Tibial artery (tissue), 4 donors: ENCODE results near the gene RPH3AL.
"Not testable (repeated sequence)": the region's sequence is repeated elsewhere in the genome, so short reads cannot be mapped to it uniquely, and the experiment has no call there.

Source experiments
- DNase-seq, 2 donors: peaks; one replicate each; pipeline ENCODE4 v3.0.0-alpha.2; 2019
- H3K27ac ChIP-seq, 2 donors: fragments of 200-600 bp; sonication (generic) in 1 of 2; 1 replicate in 1 of 2; 2 replicates in 1 of 2; pipeline ENCODE4 v1.5.1; 2018 to 2019; ENCODE audit warnings: mild to moderate bottlenecking in 1 of 2
- H3K27me3 ChIP-seq, 2 donors: fragments of 200-600 bp; sonication (generic) in 1 of 2; one replicate each; pipeline versions ENCODE4 v1.5.1 to v1.6.0; 2016 to 2019
- H3K36me3 ChIP-seq, 3 donors: fragments of 200-600 bp; sonication (generic) in 2 of 3; one replicate each; pipeline ENCODE4 v1.5.1; 2016 to 2019; ENCODE audit warnings: mild to moderate bottlenecking in 2 of 3
- H3K4me1 ChIP-seq, 4 donors: fragments of 200-600 bp; sonication (generic) in 2 of 4; 1 replicate in 3 of 4; 2 replicates in 1 of 4; pipeline ENCODE4 v1.5.1; 2016 to 2019
- H3K4me3 ChIP-seq, 2 donors: fragments of 200-600 bp; sonication (generic) in 1 of 2; 1 replicate in 1 of 2; 2 replicates in 1 of 2; pipeline ENCODE4 v1.5.1; 2018 to 2019; ENCODE audit warnings: mild to moderate bottlenecking in 2 of 2
- H3K9me3 ChIP-seq, 3 donors: fragments of 200-600 bp; sonication (generic) in 1 of 3; one replicate each; pipeline ENCODE4 v1.5.1; 2016 to 2019
- CTCF ChIP-seq, 2 experiments: fragments of 200-600 bp in 1 of 2; fragments of 450-650 bp in 1 of 2; IDR thresholded peaks; one replicate each; pipeline ENCODE4 v1.5.1; 2017 to 2019; ENCODE audit warnings: antibody characterized with exemption in 2 of 2, mild to moderate bottlenecking in 1 of 2, moderate library complexity in 1 of 2
- intact Hi-C: fragments of 100-400 bp; cut with DNase I; formaldehyde crosslinking; loops from one replicate; pipeline ENCODE4 v1.15.0; 2023; ENCODE audit warnings: low total_unique reads

The RPH3AL gene

GRCh38 chr17:173166-173911, 179.3 kb downstream of the RPH3AL start:
- no peaks in the 10 kb centered on the region for H3K4me1 ChIP-seq

GRCh38 chr17:172401-172800, 180.2 kb downstream of the RPH3AL start:
- H3K4me3 ChIP-seq = no peak overlapping the region
- TF ChIP-seq CTCF (IDR thresholded peaks at IDR 0.05) = no peak
- intact Hi-C loops = no loop called here
- DNase-seq = no peak
- peaks cover 0 to 37% of the 10 kb centered on the region in 2 donors for H3K27me3 ChIP-seq
- no peaks in the 10 kb centered on the region for H3K4me1 ChIP-seq
- no peaks in the 10 kb centered on the region for H3K9me3 ChIP-seq
- no peaks in the 10 kb centered on the region for H3K36me3 ChIP-seq
- no peak overlapping the region for H3K27ac ChIP-seq

More at GRCh38 chr17:173166-173911, 179.3 kb downstream of the RPH3AL start:
- DNase-seq = no peak
- Histone ChIP-seq H3K4me3 (no peak overlapping the region), H3K27me3 (peaks cover 0 to 46% of the 10 kb centered on the region in 2 donors), H3K9me3 (no peaks in the 10 kb centered on the region), H3K27ac (no peak overlapping the region), H3K36me3 (no peaks in the 10 kb centered on the region)
- intact Hi-C loops = no loop called here
- no peak for TF ChIP-seq CTCF (IDR thresholded peaks at IDR 0.05)

- Histone ChIP-seq H3K4me1 (no peaks in the 10 kb centered on the region), H3K27me3 (peaks cover 0 to 34% of the 10 kb centered on the region in 2 donors), H3K4me3 (no peak overlapping the region), H3K9me3 (no peaks in the 10 kb centered on the region), H3K36me3 (no peaks in the 10 kb centered on the region), H3K27ac (no peak overlapping the region)
- DNase-seq = no peak
- intact Hi-C loops = no loop called here
- TF ChIP-seq CTCF (IDR thresholded peaks at IDR 0.05) = no peak
Measured at GRCh38 chr17:171871-172270, 180.7 kb downstream of the RPH3AL start.

GRCh38 chr17:170130-170670, 182.4 kb downstream of the RPH3AL start:
- intact Hi-C loops = no loop called here

GRCh38 chr17:168614-169013, 184.0 kb downstream of the RPH3AL start:
- DNase-seq, H3K36me3 ChIP-seq, H3K27ac ChIP-seq, H3K9me3 ChIP-seq, intact Hi-C loops, H3K4me3 ChIP-seq, H3K4me1 ChIP-seq: not testable (repeated sequence)
- peaks cover 0 to 24% of the 10 kb centered on the region in 2 donors for H3K27me3 ChIP-seq

More at GRCh38 chr17:170130-170670, 182.4 kb downstream of the RPH3AL start:
- Histone ChIP-seq H3K4me3 (no peak overlapping the region), H3K27ac (no peak overlapping the region), H3K36me3 (no peaks in the 10 kb centered on the region), H3K4me1 (no peaks in the 10 kb centered on the region), H3K27me3 (peaks cover 0 to 22% of the 10 kb centered on the region in 2 donors), H3K9me3 (no peaks in the 10 kb centered on the region)
- DNase-seq = no peak
- TF ChIP-seq CTCF (IDR thresholded peaks at IDR 0.05) = no peak

GRCh38 chr17:165939-166338, 186.7 kb downstream of the RPH3AL start:
- DNase-seq = no peak

More at GRCh38 chr17:165939-166338, 186.7 kb downstream of the RPH3AL start:
- no peak overlapping the region for H3K4me3 ChIP-seq
- no peak for TF ChIP-seq CTCF (IDR thresholded peaks at IDR 0.05)
- intact Hi-C loops = no loop called here
- no peaks in the 10 kb centered on the region for H3K9me3 ChIP-seq
- no peaks in the 10 kb centered on the region for H3K36me3 ChIP-seq
- no peaks in the 10 kb centered on the region for H3K4me1 ChIP-seq
- H3K27ac ChIP-seq = no peak overlapping the region
- peaks cover 0 to 19% of the 10 kb centered on the region in 2 donors for H3K27me3 ChIP-seq
